VCaP (cell line): Measurements from ENCODE around the gene PCK2.

ENCODE experiments used
- H3K27ac ChIP-seq: fragments of 450-650 bp; 2 replicates; pipeline ENCODE4 v1.5.1; 2017
- CTCF ChIP-seq: fragments of 450-650 bp; conservative IDR thresholded peaks from 2 replicates; pipeline ENCODE4 v1.5.1; 2017; ENCODE audit warnings: mild to moderate bottlenecking, moderate library complexity

PCK2 gene

GRCh38 chr14:24141097-24141880 lies 47.2 kb downstream of the PCK2 start, which contains the start of gene EMC9:
Gene EMC9, minus strand, starts transcription at chr14:24141591. Its CDS starts 287 bp downstream, at chr14:24141304.
- TF ChIP-seq CTCF = peak; percentile 41
- H3K27ac ChIP-seq = peak within 1 kb of the TSS; percentile 90

- H3K27ac ChIP-seq = peak overlapping the region; percentile 90; the same call in 1 of the 2 replicates
- no peak for TF ChIP-seq CTCF
Measured at GRCh38 chr14:24143511-24143910, 49.4 kb downstream of the PCK2 start.

GRCh38 chr14:24144451-24144850 lies 50.3 kb downstream of the PCK2 start:
- no peak for TF ChIP-seq CTCF
- H3K27ac ChIP-seq = no peak overlapping the region; the same call in 1 of the 2 replicates

GRCh38 chr14:24145219-24145618 lies 51.1 kb downstream of the PCK2 start:
- peak overlapping the region; percentile 83 for H3K27ac ChIP-seq
- no peak for TF ChIP-seq CTCF

- H3K27ac ChIP-seq = peak overlapping the region; percentile 83
- TF ChIP-seq CTCF = no peak
Measured at GRCh38 chr14:24145690-24146452, 51.8 kb downstream of the PCK2 start.

- H3K27ac ChIP-seq = peak within 1 kb of the TSS; percentile 83
- no peak for TF ChIP-seq CTCF
Measured at GRCh38 chr14:24146453-24146977, 52.4 kb downstream of the PCK2 start, which contains the start of gene PSME2. Gene PSME2, minus strand, starts transcription at chr14:24146610. Its CDS starts 29 bp downstream, at chr14:24146581.
